NOMO-1 treated with DMSO at 0.1 percent for 48 hours (cell line): Measurements from ENCODE around the gene DDIT3.
"Not testable (repeated sequence)": the region's sequence is repeated elsewhere in the genome, so short reads cannot be mapped to it uniquely, and the experiment has no call there.

Experiments
- DNase-seq: peaks from one replicate; lab custom pipeline; 2025; ENCODE audit not compliant: unreplicated experiment; lab: John Stamatoyannopoulos, UW

The DDIT3 gene

DNA sequence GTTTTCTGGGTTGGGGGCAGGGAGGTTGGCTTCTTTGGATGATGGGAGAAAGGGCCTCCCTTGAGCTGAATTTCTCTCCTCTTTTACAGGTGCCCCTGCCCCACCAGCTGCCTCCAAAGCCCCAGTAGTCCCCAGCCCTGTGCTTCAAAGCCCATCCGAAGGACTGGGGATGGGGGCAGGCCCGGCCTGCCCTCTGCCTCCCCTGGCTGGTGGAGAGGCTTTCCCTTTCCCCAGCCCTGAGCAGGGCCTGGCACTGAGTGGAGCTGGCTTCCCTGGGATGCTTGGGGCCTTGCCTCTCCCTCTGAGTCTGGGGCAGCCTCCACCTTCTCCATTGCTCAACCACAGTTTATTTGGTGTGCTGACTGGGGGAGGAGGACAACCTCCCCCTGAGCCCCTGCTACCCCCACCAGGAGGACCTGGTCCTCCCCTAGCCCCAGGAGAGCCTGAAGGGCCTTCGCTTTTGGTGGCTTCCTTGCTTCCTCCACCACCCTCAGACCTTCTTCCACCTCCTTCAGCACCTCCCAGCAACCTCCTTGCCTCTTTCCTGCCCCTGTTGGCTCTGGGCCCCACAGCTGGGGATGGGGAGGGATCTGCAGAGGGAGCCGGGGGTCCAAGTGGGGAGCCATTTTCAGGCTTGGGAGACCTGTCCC, 6.3 kb upstream of the DDIT3 start:
- no peak for DNase-seq

DNA sequence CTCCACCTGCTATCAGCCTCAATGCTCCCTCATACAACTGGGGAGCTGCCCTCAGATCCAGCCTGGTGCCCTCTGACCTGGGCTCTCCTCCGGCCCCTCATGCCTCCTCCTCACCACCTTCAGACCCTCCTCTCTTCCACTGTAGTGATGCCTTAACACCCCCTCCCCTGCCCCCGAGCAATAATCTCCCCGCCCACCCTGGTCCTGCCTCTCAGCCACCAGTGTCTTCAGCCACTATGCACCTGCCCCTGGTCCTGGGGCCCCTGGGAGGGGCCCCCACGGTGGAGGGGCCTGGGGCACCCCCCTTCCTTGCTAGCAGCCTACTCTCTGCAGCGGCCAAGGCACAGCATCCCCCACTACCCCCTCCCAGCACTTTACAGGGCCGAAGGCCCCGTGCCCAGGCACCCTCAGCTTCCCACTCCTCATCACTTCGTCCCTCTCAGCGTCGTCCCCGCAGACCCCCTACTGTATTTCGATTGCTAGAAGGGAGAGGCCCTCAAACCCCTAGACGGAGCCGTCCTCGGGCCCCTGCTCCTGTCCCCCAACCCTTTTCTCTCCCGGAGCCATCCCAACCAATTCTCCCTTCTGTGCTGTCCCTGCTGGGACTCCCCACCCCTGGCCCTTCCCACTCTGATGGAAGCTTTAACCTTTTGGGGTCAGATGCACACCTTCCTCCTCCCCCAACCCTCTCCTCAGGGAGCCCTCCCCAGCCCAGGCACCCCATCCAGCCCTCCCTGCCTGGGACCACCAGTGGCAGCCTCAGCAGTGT, 5.5 kb upstream of the DDIT3 start:
- DNase-seq, result no peak

DNA sequence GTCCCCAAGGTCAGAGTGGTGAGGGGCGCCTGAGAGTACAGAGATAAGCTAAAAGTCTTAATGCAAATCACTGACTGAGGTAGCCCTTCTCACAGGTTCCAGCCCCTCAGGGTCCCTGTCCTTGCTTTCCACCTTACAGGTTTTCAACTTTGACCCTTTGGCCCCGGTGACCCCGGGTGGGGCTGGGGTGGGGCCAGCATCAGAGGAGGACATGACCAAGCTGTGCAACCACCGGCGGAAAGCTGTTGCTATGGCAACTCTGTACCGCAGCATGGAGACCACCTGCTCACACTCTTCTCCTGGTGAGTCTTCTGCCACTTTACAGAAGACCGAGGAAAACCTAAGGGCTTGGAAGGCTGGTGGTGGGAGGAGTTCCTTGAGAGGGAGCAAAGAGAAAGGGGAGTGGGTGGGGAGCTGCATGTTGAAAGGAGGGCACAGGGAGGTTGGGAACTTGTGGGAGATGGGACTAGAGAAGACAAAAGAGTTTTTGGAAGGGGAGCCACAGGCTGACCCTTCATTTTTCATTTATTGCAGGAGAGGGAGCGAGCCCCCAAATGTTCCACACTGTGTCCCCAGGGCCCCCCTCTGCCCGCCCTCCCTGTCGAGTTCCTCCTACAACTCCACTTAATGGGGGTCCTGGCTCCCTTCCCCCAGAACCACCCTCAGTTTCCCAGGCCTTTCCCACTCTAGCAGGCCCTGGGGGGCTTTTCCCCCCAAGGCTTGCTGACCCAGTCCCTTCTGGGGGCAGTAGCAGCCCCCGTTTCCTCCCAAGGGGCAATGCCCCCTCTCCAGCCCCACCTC, 4.7 kb upstream of the DDIT3 start:
- DNase-seq, result no peak

DNA sequence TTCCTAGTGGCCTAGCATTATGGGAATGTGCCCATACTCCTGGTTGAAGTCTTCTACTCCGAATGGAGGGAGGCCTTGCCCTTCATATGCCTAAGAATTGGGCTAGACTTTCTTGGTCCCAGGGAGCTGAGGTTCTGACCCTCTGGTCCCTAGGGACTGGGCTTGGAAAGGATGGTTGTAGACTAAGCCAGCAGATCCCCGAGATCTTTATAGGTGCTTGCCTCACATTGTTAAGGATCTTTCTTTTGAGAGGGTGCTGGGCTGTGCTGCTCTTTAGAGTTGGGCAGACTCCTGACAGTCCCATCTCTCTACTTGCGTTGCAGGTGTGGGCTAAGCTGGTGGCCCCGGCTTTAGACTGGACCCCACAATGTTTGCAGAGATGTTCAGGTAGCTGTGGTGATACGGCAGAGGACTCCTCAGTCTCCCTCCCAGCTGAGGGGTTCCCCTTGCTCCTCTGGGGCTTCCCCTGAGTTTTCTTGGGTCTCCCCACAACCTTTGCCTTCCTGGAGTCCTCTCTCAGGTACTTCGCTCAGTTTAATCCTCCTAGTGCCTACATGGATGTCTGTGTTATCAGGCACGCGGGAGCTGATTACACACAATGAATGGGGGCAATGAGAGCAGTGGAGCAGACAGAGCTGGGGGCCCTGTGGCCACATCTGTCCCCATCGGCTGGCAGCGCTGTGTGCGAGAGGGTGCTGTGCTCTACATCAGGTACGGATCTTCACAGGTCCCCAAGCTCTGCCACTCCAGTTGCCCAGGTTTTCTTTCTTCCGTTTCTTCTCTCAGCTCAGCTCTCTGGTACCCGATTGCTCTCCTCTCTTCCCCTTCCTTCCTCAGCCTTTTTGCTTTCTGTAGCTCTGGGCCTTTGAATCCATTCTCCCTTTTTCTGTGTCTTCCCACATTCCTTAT, 3.6 kb upstream of the DDIT3 start:
- no peak for DNase-seq

DNA sequence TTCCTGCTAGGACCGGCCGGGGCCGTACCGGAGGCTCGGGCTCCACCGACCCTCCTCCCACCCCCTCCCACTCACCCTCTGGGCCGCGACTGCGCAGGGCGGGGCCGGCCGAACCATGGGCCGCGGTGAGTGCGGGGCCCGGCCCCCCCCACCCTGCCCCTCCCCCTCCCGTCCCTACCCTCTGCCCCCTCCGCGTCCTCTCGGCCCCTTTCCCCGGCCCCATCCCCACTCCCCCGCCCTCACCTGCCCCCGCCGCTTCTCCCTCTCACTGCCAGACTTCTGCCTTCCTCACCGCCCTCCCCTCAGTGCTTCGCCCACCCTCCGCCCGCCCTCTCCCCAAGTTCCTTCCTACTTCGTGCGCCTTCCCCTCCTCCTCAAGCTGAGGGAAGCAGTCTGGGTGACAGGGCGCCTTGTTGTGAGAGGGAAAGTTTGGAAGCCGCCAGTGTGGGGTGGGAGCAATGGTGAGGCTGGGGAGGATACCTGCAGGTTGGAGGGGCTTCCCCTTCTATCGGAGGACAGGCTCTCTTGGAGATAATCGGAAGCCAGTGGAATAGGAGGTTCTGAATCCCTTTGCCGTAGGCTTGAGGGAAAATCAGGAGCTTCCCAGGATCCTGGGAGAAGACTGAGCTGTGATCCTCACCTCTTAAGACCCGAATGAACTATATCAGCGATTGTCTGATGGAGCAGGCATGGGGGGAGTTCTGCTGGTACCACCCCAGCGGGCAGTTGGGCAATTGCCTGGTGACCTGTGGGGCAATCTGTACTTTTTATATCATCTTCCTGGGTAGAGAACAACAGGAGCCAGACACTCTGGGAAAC, 2.8 kb upstream of the DDIT3 start:
- DNase-seq, result peak; percentile 81

DNA sequence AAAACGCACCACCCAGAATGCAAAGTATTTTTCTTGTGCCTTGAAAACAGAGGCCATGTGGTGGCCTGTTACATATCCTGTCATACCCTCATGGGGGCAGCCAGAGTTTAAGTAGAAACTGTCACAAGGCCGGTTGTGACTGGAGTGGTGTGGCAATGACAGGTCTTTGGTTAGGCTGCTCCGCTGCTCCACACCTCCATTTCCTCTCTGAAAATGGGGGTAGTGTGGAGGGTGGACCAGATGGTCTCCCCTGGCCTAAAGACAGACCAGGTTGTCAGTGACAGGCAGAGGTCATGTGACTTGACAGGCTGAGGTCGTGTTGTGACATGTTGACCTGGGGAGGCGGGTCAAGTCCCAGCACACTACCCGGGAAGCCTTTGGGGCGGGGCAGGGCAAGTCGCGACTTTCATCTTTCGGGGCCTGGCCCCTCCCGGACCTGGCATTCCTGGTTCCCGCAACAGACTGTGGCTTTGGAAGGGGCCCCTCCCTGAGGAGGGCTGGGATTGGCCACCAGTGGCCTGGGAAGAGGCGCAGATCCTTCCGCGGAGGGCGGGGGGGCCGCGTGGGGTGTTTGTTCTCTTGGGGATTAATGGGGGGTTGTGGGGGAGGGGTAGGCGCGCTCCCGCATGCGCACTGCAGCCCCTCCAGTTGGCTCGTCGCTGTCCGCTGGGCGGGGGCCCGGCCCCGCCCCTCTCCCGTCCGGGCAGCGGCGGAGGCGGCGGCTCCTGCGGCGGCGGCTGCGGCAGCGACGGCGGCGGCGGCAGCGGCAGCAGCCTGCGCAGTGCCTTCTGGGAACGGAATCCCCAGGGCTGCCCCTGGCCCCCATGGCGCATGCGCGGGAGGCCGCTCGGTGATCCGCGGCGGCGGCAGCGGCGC, 1.9 kb upstream of the DDIT3 start, which contains the start of gene MBD6:
TSS of gene MBD6 (plus strand) at position 814 of the 876 bp plus-strand sequence. CDS start 1,480 bp downstream, outside the sequence.
- DNase-seq, result peak; percentile 88

DNA sequence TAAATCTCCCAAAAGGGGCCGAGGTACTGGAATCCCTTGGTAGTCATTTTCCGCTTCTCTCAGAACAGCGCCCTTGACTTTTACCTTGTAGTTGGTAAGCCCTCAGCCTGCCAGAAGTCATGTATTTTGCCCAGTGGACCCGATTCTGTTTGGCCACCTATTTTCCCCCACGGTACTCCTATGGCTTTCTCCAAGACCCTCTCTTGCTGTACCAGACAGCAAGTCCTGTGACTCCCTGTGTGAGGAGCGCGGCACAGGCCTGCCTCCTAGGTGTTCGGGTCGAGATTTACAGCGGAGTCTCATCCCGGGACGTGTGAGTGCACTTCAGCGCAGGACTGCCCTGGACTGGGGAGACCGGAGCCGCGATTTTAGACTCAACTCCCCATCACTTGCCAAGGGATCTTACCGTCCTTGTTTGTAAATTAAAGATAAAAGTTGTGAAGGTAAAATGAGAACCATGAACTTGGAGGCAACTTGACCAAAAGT, 1.3 kb upstream of the DDIT3 start:
- DNase-seq, result no peak

DNA sequence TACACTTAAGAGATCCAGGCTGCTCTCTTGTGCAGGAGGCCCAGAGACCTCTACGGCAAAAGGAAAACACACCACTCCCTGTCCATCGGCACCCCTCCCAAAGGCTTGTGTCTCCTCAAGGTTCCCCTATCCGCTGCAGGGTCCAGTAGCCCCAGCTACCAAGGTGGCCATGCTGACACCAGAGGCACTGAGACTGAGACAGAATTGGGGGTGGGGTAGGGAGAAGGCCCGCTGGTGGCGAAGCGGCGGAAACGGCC, 590 bp downstream of the DDIT3 start:
- DNase-seq, result peak; percentile 35

DNA sequence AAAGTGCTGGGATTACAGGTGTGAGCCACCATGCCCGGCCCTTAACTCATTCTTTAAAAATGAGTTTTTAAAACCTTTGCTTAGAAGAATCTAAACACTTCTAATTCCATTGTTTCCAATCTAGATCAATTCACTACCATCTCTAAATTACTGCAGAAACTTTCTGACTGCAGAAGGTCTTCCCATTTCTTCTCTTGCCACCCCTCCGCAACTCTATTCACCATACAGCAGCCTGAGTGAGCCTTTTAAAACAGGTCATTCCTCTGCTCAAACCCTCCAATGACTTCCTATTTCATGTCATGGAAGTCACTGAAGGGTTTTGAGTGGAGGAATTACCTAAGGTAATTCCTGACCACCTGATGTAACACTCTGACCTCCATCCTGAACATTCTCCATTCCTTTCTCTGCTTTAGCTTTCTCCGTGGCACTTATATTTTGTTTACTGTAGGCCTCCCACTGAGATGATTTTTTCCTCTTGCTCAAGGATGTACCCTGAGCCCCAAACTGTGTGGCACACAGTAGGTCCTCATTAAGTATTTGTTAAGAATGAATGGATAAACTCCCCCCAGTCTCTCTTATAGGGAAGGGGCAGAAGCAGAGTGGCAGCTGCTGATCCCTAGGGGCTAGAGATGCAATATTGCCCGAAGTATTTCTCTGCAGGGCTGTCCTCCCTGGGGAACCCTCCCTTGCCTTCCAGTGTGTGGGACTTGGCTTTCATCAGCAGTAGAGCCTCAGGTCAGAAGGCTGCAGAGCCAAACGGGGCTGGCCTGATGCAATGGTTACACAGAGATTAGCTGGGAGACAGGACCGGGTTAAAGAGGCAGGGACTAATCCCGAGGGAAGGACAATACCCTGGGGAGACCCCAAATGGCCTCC, 1.2 kb downstream of the DDIT3 start:
- no peak for DNase-seq

DNA sequence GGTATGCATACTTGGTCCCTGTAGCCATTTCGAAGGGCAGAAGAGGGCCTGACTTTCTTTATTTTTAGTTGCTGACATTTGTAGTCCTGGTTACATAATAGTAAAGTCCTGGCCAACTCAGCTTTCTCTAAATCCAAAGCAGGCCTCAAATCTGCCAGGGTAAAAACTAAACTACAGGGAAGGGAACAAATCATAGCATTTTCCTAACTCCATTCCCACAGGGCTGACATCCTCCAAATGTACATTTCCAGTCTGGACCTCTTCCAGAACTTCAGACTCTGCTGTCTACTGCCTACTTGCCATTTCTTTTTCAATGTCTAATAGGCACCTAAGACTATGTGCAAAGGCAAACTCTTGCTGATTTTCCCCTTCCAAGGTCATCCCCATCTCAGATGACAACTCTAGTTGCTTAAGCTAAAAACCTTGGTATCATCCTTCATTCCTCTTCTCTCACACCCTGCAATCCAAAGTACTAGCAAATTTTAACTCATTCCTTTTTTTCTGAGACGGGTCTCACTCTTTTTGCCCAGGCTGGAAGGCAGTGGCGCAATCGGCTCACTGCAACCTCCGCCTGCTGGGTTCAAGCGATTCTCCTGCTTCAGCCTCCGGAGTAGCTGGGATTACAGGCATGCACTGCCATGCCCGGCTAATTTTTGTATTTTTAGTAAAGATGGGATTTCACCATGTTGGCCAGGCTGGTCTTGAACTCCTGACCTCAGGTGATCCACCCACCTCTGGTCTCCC, 2.0 kb downstream of the DDIT3 start:
- DNase-seq, result no peak

DNA sequence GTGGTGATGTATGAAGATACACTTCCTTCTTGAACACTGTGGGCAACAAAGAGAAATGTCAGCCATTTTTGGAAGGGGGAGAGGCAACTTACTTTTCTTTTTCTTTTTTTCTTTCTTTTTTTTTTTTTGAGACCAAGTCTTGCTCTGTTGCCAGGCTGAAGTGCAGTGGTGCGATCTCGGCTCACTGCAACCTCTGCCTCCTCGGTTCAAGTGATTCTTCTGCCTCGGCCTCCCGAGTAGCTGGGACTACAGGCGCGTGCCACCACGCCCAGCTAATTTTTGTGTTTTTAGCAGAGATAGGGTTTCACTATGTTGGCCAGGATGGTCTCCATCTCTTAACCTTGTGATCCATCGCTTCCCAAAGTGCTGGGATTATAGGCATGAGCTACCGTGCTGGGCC, 2.6 kb downstream of the DDIT3 start:
- not testable (repeated sequence) for DNase-seq

DNA sequence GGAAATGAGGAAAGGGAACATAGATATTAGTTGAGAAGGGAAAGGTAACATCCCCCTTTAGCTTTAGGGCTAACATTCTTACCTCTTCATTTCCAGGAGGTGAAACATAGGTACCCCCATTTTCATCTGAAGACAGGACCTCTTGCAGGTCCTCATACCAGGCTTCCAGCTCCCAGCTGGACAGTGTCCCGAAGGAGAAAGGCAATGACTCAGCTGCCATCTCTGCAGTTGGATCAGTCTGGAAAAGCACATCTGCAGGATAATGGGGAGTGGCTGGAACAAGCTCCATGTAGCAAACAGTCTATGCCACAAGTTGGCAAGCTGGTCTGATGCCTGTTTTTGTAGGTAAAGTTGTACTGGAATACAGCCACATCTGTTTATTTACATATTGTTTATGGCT, 3.1 kb downstream of the DDIT3 start:
- no peak for DNase-seq

DNA sequence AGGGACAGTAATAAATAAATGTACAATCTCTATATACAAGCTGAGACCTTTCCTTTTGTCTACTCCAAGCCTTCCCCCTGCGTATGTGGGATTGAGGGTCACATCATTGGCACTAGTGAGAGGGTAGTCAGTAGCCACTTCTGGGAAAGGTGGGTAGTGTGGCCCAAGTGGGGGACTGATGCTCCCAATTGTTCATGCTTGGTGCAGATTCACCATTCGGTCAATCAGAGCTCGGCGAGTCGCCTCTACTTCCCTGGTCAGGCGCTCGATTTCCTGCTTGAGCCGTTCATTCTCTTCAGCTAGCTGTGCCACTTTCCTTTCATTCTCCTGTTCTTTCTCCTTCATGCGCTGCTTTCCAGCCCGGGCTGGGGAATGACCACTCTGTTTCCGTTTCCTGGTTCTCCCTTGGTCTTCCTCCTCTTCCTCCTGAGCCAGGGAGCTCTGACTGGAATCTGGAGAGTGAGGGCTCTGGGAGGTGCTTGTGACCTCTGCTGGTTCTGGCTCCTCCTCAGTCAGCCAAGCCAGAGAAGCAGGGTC, 3.6 kb downstream of the DDIT3 start:
- no peak for DNase-seq

DNA sequence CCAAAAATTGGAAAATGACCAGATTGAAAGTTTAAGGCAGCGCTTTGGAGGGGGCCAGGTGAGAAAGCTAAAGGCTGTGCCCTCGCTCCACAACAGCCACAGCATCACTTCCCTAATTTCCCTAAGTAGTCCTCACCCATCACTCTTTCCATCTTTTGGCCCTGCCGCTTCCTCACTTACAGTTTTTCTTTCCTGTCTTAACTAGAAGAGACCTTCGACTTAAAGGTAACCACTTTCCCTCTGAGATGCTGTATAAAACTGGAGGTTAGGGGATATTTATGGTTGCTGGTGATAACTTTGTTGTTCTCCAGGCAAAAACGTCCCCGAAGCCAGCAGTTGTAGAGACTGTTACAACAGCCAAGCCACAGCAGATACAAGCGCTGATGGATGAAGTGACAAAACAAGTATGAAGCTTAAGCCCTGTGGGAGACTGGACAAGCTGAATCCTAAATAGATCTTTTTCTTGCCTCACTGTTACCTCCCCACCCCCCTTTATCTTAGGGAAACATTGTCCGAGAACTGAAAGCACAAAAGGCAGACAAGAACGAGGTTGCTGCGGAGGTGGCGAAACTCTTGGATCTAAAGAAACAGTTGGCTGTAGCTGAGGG, 4.3 kb downstream of the DDIT3 start:
- no peak for DNase-seq

DNA sequence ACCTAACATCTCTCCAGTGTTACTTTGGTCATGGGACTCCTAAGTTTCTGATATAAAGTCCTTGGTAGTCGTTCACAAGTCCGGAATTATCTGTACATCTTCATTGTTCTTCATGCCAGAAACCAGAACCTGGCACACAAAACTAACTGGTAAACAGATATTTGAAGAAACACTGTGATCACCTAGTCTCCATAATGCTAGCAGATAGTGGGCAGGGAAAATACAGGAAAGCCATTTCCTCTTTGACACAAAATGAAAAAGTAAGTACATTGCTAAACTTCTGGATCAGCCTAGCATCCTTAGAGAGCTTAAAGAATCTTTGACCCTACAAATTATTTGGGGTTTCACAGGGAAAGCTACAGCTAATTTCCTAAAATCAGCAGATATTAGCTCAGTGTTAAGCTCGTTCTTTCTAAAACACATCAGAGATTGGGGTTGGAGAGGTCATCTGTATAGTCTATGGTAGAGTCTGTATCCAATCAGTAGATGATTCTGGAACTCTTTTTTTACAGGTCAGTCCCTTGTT, 4.8 kb downstream of the DDIT3 start:
- no peak for DNase-seq

DNA sequence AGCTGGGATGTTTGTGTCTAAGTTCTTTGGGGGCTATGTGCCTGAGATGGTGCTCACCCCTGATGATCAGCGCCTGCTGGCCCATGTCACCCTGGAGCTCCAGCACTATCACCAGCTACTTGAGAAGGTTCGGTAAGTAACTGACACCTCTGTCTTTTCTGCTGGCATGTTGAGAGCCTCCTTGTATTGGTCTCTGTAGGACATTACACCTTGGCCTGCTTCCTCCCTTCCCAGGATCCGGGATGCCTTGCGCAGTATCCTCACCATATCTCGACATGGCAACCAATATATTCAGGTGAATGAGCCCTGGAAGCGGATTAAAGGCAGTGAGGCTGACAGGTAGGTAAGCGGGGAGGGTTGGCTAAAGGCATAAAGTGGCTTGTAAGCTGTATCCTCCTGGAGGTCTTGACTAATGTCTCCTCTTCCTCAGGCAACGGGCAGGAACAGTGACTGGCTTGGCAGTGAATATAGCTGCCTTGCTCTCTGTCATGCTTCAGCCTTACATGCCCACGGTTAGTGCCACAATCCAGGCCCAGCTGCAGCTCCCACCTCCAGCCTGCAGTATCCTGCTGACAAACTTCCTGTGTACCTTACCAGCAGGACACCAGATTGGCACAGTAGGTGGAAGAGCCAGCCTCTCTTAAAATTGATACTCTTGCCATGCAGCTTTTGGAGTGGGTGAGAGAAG, 5.5 kb downstream of the DDIT3 start:
- no peak for DNase-seq
